CMK (cell line): ENCODE results near the gene ASB4.
"Not testable (repeated sequence)": the region's sequence is repeated elsewhere in the genome, so short reads cannot be mapped to it uniquely, and the experiment has no call there.

Experiments
- DNase-seq: peaks from one replicate; pipeline ENCODE4 v3.0.0-alpha.2; 2010; ENCODE audit warnings: low read depth

The ASB4 gene

GRCh38 chr7:95552010-95552926, 66.5 kb downstream of the ASB4 start:
- not testable (repeated sequence) for DNase-seq

- no peak for DNase-seq
Measured at GRCh38 chr7:95553939-95554338, 68.2 kb downstream of the ASB4 start.

GRCh38 chr7:95556777-95557176, 71.0 kb downstream of the ASB4 start:
- DNase-seq = no peak

GRCh38 chr7:95558864-95559263, 73.1 kb downstream of the ASB4 start:
- no peak for DNase-seq

GRCh38 chr7:95560674-95561073, 74.9 kb downstream of the ASB4 start:
- DNase-seq = no peak

- DNase-seq = no peak
Measured at GRCh38 chr7:95569720-95570119, 84.0 kb downstream of the ASB4 start.

- DNase-seq = no peak
Measured at GRCh38 chr7:95577137-95577536, 91.4 kb downstream of the ASB4 start.

- DNase-seq = no peak
Measured at GRCh38 chr7:95578299-95578855, 92.6 kb downstream of the ASB4 start.

- no peak for DNase-seq
Measured at GRCh38 chr7:95579318-95579717, 93.6 kb downstream of the ASB4 start.

GRCh38 chr7:95581467-95581866, 95.7 kb downstream of the ASB4 start:
- no peak for DNase-seq

GRCh38 chr7:95582578-95583293, 97.0 kb downstream of the ASB4 start:
- no peak for DNase-seq

GRCh38 chr7:95583834-95584621, 98.3 kb downstream of the ASB4 start:
- DNase-seq = no peak

GRCh38 chr7:95584769-95585425, 99.2 kb downstream of the ASB4 start:
- no peak for DNase-seq

GRCh38 chr7:95585426-95585789, 99.7 kb downstream of the ASB4 start:
- DNase-seq = no peak

- DNase-seq = no peak
Measured at GRCh38 chr7:95586951-95587301, 101.2 kb downstream of the ASB4 start.

- no peak for DNase-seq
Measured at GRCh38 chr7:95589031-95589430, 103.3 kb downstream of the ASB4 start.

GRCh38 chr7:95589766-95590165, 104.0 kb downstream of the ASB4 start:
- DNase-seq = no peak
